NCI-H82 treated with DMSO at 0.1 percent for 48 hours (cell line): Measurements from ENCODE around the gene STARD13.

Experiments used
- DNase-seq: peaks from one replicate; lab custom pipeline; 2025; ENCODE audit not compliant: unreplicated experiment; lab: John Stamatoyannopoulos, UW

Gene STARD13

DNA sequence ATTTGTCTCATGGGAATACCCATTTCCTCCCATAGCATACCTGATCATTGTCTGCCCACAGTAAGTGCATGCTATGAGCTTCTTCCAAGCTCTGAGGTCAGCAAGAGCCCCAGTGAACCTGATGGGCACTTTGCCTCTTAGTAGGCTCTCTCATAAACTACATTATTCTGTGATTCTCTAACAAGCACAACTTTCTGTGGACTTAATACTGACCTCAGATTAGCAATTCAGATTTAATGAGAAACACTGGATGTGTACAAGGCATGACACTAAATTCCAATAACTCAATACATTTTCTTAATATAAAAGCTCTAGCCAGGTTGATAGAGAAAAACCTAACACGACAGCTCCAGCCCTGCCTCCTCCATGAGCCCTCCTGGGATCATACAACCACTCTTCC, 23.3 kb upstream of the STARD13 start:
- DNase-seq: no peak

DNA sequence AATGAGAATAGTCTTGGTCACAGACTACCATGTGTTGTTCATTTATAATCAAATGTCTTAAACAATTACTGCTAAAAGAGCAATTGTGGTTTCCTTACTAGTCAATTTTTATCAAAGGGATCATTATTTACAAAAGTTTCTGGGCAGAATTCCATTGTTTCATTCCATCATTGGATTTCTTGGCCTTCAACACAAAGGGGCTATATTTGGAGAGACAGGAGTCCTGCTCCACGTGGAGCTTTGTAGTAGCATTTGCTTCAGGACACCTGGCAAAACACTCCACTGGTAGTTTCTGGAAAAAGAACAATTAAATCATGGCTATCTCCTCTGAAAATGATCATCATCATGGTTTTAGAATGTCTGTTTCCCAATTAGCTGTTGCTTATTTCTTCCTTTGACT, 22.3 kb upstream of the STARD13 start:
- no peak for DNase-seq

DNA sequence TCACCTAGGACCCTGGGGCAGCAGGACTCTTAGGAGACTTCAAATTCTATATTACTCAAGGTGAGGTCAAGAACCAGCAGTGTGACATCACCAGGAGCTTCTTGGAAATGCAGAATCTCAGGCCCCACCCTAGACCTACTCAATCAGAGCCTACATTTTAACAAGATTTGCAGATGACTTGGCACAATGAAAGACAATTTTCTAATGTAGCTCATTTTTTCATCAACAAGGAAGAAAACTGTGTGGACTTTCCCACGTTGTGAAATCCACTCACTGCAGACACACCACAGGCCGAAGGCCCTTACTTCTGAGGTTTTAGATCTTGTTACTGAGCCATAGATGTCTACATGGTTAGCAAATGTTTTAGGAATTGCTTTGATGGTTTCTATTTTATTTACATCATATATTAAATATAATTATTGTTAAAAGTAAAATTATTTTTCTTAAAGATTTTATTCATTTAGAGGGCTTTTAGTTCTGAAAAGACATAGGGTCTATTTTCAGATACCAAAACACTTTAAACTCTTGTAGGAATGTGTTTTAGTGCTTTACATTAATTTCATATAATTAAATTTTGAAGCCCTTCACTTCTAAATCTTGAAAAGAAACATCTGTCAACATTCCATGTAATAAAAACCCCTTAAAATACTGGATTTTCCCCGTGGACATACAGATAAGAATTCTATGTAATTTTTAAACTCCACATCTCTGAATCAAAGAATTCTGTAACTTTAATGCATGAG, 18.5 kb upstream of the STARD13 start:
- no peak for DNase-seq

DNA sequence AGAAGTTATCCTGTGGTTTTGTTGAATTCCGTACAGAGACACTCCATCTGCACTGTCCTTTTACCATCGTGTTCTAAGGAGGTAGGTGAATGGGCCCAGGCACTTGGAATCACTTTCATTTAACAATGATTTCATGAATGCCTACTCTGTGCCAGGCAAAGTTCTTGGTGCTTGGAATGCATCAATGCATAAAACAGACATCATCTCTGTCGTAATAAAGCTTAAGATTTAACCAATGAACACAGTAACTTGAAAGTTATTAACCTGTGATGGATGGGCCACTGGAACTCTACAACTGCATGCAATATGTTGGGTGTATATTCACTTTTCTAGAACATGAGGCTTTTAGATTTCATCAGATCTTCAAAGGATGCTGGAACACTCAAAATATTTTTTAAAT, 14.1 kb upstream of the STARD13 start:
- no peak for DNase-seq

DNA sequence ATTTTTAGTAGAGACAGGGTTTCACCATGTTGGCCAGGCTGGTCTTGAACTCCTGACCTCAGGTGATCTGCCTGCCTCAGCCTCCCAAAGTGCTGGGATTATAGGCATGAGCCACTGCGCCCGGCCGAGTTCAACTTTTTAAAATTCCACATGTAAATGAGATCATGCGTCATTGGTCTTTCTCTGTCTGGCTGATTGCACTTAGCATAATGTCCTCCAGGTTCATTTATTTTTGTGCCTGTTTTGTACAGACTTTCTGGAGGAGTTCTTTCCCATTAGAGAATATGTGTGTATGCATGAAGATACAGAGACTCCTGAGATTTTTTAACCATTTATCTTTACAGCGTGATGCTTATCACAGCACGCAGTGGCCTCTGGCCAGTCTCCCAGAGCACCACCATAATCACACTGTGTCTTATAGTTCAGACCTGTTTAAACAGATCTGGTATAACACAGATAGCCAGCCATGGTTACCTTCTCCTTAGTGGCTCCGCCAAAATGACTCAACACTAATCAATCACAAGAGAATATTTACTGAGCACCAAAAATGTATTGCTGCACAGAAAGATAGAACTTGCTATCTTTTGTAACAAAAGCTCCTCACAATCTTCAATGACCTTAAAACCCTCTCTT, 11.4 kb upstream of the STARD13 start:
- no peak for DNase-seq

DNA sequence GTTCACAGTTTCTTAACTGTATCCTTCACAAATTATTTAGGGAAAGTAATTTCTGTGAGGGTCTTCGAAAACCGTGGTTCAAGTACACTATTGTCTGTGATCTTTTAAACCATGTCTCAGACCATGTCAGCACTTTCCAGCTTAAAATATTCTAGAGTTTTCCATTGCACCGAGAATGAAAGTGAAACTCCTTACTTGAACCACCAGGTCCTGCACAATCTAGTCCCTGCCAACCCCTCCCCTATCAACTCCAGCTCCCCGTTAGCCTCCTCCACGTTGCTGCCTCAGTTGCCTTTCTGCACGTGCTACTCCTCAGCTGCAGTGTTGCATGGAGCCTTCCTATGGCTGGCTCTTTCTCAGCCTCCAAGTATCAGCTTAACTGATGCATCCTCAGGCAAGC, 7.2 kb upstream of the STARD13 start:
- no peak for DNase-seq

DNA sequence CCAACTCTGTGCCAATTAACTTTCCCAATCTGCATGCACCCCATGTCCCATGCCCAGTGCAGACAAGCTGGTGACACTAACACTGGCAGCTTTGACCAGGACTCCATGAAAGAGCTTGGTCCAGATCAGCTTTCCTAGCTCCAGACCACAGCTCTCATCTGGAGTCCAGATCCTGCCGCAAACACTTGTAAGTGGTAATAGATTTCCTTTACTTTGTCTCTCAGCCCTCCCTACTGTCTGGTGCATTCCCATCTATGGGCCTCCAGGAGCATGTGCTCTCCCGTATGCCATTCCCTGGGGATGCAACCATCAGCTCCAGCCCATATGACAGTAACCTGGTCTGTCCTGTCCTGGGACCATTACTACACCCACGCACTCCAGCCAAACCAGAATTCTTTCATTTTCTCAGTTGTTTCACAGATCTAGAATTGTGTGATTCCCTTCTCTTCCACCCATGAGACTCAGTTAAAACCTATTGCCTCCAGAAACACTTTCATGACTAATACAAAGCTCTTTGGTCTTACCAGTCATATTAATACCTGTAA, 4.9 kb upstream of the STARD13 start:
- no peak for DNase-seq

DNA sequence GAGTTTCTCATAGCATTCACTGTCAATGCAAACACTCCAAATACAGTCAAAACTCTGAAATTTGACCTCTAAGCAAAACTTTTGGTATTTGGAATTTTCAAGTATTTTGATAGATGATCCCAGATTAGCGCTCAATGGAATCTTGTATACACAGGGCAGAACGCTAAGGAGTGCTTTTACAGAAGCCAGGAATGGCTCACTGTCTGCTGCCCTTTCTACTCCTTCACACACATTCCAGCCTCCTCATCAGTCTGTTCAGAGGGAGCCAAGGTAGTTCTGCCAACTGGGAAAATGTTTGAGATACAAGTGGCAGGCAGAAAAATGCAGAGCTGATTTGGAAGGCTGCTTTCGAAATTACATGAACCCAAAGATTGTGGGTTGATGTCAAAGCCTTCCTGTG, 4.4 kb upstream of the STARD13 start:
- DNase-seq: no peak

DNA sequence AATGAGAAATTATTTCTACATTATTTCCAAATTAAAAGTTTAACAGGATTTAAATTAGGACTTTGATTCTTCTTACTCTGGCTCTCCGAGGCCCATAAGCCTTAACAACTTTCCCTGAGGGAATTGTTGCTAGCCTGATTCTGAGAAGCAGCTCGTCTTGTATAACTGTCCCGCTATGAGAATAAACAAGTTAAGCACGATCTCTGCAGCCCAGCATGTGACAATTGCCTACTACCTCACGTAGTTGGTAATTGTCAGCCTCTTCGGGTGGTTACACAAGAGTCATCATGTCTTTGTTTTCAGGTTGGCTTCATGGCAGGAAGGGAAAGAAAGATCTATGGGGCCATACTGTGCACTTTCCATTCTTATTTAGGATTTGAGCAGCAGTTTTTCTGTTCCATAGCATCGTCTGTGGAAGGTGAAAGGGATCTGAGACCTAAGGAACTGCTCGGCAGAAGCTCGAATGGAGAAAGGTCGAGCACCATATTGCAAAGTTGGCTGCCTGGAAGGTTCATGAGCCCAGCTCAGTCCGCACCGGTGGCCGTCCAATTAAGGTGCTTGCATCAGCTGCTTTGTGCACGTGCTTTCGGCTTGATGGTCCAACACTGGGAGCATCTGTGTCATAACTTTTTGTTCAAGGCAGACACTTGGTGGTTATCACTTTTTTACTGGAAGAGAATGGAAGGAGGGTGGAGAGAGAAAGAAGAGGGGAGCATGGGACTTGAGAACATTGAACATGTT, 1.8 kb upstream of the STARD13 start:
- DNase-seq: no peak

DNA sequence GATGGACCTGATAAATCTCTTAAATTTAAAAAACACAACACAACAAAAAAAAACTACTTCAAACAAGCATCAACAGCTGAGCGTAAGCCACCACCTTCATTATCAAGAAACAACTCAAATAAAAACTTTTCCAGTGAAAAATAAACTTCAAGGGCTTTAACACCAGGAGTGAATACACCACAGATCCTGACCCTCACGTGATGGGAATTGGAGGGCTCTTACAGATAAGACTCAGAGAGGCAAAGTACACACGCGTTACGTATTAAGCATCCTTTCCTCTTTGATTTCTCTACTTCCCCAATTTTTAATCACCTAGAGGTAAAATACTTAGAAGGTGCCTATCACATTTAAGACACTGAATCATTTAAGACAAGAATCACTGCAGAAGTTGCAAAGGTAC, 573 bp upstream of the STARD13 start:
- DNase-seq: no peak

DNA sequence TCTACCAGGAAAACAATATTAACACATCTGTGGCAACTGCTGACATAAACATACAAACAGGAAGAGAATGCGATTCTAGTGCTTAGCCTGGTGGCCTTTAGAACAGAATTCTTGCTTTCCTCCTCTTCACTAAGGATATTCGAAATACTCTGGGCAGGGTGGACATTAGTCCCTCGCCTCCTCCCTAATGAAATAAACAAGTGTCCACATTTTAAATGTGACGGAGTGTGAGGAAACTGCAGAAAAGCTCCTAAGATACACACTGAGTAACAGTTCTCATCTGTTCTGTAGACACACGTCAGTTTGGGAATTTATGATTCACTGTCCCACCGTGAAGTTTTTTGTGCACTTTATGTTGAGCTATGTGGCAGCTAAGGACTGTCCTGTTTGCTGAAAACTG, 639 bp downstream of the STARD13 start:
- no peak for DNase-seq

DNA sequence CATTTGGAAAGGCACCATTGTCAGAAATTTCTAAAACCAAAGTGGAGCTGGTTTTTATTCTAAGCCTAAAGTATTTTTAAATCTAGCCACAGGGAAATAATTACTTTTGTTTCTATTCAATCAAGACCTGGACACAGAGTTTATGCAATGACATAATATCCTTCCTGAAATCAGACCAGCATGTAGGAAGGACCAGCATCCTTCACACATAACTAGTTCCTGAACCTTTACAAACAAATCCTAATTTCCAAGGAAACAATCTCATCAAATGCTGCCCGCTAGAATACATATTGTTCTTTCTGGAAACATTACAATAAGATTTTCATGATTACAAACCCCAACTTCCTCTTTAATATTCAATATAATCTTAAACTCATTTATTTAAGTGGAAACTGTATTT, 1.5 kb downstream of the STARD13 start:
- no peak for DNase-seq

DNA sequence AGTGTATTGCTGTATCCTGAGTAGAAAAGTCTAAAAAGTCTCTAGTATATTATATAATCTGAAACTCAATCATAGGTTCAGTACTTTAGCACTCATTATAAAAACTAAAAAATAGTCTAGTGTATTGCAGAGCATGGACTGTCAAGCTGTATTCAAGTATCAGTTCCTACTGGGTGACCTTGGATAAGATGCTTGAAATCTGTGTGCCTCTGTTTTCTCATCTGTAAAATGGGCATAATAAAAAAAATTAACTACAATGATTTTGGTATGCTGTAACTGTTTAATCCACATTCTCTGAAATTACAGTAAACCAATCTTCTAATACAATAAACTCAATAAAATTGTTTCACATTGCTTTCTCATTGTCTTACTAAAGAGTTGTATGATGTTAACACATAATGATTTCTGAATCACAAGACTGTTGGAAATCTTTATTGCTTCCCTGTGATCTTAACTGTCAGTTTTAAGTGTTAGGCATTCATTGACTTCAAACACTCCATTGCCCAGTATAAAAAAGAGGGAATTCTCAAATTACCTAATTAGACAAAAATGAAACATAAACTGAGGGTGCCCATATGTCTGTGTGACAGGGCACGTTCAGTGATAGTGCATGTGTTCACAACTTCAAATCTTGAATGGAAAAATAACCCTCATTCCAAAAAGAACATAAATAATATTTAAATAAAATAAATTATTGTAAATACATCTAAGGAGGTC, 2.2 kb downstream of the STARD13 start:
- no peak for DNase-seq

DNA sequence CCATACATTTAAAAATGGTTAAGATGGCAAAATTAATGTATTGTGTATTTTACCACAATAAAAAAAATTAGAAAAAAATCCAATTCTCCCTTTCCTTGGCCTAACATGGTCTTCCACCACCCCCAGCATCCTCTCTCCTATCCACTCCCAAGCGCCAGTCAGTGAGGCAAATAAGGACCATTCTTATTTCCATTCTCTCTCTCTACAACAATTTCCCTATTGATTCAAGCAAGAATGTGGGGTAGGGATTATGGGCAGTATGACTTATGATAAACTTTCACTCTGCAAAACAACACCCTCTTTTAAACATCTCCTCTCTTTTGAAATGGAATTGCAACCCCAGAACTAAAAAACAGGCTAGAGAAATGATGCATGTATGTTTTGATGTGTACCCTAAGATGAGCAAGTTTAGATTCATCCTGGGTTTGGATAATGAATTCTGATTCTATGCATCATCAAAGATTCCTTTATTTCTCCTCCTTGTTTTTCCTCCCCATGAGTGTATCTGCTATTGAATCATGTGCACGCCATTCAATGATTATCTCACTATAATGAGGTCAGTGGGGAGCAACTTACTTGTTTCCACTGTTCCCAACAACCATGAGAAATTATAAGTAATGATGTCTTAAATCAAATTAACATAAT, 3.5 kb downstream of the STARD13 start:
- no peak for DNase-seq

DNA sequence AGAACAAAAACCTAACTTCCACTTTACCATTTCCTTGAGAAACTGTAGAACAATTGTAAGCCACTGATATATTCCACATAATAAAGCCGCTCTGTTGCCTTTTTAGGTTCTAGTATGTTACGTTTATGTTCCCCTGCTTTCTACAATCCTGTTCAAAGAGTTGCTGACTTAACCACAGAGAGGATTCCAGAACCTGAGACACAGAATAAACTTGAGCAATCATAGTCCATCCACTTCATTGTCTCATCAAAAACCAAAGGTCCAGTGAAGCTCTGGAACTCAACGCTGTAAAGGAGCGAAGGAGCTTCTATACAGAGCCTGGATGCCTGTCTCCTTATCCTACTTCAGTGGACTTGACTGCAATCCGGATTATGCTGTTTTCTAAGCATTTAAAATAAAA, 4.6 kb downstream of the STARD13 start:
- no peak for DNase-seq

DNA sequence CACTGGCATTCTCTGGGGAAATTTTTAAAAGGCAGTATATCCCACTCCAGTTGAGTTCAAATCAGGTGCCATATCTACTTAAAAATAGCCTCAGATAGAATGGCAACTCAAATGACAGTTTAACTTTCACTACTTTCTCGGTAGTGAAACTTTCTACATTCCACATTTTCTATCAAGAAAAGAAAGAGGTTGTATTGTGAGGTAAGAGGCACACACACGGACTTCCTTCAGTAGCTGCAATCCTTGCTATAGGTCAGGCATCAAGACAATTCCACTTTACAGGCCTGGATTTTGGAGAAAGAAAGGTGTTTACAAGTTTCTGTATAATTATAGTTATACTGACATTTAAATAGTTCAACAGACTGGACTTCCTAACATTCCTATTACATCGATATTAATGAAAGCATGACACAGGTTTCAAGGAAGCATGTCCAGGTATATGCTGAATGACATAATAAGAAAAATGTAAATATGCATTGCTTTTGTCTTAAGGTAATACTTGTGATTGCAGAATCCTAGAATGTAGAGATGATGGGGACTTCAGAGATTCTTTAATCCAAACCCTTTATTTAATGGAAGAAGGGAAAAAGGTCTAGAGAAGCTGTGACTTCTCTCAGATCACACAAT, 5.2 kb downstream of the STARD13 start:
- no peak for DNase-seq

DNA sequence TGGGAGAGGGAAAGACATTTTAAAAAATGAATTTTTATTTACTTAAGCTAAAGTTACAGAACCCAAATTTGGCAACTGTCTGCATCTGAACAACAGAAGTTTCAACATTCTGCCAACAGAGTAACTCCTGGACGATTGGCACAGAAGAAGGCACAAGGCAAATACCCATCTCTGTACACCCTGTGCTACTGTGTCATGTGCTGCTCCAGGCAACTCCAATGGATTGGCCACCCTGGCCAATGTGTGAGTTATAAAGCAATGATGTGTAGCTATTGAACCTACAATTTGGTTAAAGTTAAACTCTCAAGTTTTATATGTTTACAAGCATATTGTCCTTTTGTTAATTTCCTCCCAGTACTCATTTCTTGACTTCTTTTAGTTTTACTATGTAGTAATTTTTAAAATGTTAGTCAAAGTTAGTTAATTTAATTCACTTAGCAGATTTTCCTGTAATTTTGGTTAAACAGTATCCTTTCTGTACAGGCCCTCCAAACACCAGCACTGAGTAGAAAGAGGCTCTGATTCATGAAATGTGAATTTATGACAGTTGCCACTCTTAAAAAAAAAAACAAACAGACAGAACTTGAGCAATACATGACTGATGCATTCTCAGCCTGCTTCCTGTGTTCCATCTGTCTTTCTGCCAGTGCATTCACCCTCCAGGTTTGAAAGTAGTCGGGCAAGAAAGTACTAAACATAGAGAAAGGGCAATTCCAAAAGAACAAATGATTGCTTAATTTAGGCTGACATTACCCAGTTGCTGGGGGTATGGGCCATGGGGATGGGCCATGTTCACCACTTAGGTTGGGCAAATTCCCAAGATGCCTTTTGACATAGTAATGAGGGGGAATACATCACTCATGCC, 5.9 kb downstream of the STARD13 start:
- DNase-seq: no peak

DNA sequence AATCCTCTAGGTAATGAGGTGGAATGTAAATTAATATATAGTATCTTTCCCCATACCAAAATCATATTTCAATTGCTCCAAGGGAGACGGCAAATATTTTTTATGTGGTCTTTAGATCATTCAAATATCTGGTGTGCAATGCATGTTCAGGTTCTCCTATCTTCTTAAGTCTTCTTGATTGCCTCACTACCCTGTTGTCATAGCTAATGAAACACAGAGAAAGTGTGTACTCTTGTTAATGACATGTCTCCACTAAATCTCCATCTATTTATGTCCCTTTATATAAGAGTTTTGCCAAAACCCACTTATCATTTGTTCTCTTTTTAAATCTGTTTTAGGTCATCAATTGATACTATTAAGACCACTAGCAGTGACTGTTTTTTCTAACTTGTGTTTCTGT, 6.6 kb downstream of the STARD13 start:
- no peak for DNase-seq

DNA sequence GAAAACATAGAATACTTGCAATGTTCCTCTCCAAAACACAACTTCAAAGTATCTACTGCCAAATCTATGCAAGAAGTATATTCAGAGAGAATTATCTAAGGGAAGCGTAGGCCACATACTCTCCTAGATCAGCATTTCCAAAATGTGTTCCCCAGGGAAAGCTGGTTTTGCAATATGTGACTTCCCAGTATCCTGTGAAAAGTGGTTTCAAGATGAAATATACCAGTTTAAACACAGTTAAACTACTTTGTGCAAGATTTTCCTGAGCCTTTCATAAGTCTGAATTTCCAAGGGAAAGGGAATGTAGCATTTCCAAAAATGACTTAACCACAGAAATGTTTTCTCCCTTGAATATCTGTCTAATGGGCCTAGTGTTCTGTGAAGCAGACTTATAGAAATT, 7.6 kb downstream of the STARD13 start:
- no peak for DNase-seq
